ENCODE data around the gene CALN1.
A peak's percentile ranks its signal among the peaks of the same experiment; 100 is the strongest.
"Not testable (repeated sequence)": the region's sequence is repeated elsewhere in the genome, so short reads cannot be mapped to it uniquely, and the experiment has no call there.

Gene CALN1

GRCh38 chr7:72267291-72267800, 144.8 kb downstream of the CALN1 start:
- no peak for DNase-seq (ENCODE audit: low spot score)

DNA sequence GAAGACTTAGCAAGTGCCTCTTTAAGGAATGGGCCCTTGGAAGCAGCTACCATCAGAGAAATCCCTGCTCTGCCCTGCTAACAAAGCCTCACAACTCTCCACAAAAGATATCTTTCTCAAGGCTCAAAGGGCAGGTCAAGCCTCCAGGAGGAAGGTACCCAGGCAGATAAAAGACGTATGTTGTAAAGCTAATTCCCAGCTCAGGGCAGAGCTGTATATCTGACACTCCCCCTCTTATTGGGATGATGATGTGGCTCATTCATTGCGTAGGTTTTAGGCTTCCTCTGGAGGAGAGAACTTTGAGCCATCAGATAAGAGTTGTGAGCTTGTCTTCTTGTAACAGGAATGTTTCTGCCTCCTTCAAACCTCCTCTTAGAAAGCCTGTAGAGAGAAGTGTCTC, 145.4 kb downstream of the CALN1 start:
- no peak for DNase-seq (ENCODE audit: low spot score)

DNA sequence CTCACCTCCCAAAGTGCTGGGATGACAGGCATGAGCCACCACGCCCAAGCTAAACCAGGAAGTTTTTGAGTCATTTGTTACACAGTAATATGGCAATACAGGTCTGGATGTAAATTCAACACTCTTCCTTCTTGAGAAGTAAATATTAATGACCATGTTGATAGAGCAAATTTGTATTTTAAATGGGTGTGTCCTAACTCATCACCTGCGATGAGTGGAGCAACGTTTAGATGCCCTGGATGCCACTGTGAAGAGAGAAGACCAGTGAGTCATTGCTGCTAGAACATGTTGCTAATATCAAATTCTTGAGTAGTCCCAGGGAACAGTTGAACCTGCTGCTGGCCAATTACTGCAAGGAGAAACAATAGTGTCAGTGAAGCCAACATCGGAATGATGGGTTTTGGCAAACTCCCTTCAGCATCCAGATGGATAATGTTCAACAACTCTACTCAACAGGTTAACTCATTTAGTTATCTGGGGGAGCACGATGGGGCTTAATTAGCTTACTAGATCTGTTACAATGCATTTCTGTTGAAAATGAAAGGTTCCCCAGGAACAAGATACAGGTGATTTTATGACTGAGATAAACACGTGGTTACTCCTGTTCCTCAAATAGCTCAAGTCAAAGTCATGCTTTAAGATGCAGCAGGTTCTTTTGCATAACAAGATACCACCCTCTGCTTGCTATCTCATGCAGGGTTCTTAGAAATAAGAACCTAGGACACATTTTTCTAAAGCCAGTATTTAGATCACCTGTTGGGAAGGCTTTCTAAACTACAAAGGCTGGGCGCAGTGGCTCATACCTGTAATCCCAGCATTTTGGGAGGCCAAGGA, 146.8 kb downstream of the CALN1 start:
- DNase-seq (ENCODE audit: low spot score), result no peak

- no peak for DNase-seq (ENCODE audit: low spot score)
Observed at GRCh38 chr7:72260406-72260805, 151.7 kb downstream of the CALN1 start.

- no peak for DNase-seq (ENCODE audit: low spot score)
Observed at GRCh38 chr7:72258074-72258473, 154.1 kb downstream of the CALN1 start.

DNA sequence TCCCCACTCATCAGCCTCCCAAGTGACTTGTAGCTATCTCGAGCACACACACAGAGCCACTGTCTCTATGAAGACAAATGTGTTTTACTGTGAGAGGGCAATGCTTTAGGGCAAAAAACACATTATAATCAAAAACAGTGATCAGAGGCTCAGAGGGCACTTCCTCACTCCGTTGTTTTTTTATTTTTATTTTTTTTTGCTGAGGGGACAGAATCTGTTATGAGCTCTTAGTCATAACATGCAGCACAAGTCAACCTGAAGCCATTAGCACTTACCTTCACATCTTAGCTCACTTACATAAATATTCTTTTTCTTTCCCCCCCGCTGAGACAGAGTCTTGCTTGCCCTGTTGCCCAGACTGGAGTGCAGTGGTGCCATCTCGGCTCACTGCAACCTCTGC, 157.7 kb downstream of the CALN1 start:
- no peak for DNase-seq (ENCODE audit: low spot score)

GRCh38 chr7:72249106-72249505, 163.0 kb downstream of the CALN1 start:
- no peak for DNase-seq (ENCODE audit: low spot score)

GRCh38 chr7:72244826-72245398, 167.2 kb downstream of the CALN1 start:
- DNase-seq (ENCODE audit: low spot score), result peak; percentile 21

DNA sequence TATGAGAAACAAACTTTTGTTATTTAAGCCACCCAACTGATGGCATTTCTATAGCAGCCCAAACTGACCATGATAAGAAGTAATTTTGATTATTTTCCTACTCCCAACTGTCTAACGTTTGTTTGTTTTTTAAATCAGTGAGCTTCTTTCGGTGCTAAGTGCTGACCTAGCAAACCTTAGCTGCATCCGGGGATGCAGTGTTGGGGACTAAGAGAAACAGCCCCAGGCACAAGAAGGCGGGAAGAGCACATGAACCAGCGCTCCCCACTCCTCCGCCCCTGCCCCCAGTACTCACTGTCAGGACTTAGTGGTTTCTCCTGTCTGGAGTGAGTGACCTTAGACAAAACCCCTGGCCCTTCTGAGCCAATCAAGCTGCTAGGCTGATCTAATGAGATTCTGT, 168.8 kb downstream of the CALN1 start:
- DNase-seq (ENCODE audit: low spot score), result no peak

GRCh38 chr7:72235351-72235750, 176.8 kb downstream of the CALN1 start:
- DNase-seq (ENCODE audit: low spot score), result no peak

DNA sequence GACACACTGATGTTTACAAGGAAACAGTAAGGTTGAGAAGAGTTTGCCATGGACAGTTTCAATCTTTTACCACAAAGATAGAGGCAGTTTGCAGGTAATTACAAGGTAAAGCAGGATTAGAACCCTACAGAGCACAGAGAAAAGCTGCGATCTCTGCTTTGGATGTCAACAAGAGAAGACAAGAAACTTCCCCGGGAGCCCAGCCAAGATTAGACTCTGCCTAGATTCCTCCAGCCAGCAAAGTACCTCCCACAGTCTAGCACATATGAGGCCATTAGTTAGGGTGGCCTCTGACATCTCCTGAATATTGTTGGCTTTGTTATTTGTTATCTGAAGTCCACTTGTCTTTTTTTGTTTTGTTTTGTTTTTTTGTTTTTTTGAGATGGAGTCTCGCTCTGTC, 178.1 kb downstream of the CALN1 start:
- DNase-seq (ENCODE audit: low spot score), result no peak

DNA sequence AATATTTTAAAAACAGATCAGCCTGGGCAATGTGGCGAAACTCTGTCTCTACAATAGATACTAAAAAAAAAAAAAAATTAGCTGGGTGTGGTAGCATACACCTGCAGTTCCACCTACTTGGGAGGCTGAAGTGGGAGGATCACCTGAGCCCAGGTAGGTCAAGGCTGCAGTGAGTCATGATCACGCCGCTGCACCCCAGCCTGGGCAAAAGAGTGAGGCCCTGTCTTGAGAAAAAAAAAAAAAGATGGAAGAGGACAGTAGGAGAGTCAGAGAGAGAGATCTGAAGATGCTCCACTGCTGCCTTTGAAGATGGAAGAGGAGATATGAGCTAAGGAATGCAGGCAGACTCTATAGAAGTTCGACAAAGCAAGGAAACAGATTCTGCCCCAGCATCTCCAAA, 181.9 kb downstream of the CALN1 start:
- DNase-seq (ENCODE audit: low spot score), result no peak

DNA sequence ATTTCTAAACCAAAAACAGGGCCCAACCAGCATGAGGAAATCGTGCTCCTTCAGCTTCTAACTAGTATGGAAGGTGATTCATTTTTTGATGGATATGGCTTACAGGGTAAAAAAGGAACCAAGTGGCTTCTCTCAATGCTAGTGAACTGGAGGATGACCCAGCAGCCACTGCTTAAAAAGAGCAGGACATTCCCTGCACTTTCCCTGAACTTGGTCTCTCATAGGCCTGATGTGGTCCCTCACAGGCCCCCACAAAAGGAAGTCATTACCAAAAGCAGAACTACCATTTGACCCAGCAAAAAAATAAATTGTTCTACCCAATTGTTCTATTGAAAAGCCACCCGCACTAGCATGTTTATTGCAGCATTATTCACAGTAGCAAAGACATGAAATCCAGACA, 188.8 kb downstream of the CALN1 start:
- DNase-seq (ENCODE audit: low spot score), result no peak

DNA sequence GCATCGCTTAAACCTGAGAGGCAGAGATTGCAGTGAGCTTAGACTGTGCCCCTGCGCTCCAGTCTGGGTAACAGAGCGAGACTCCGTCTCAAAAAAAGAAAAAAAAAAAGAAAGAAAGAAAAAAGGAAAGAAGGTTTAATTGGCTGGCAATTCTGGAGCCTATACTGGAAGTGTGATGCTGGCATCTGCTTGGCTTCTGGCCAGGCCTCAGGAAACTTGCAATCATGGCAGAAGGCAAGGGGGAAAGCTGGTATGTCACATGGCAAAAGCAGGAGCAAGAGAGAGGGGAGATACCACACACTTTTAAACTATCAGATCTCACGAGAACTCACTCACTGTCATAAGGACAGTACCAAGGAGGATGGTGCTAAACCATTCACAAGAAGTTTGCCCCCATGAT, 190.0 kb downstream of the CALN1 start:
- DNase-seq (ENCODE audit: low spot score), result no peak

DNA sequence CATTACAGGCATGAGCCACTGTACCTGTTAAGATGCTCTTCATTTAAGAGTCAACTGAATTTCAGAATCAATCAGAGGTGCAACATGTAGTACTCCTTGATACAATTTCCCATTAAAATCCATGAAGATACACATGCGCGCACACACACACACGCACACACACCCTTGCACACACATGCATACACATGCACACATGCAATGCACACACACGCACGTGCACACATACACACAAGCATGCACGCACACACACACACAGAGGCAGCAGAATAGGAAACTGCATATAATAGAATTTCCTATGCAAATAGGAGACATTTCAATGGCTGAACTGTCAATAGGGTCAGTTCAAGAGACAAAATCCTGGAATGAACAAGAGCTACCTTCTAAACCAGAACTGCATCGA, 192.6 kb downstream of the CALN1 start:
- no peak for DNase-seq (ENCODE audit: low spot score)

DNA sequence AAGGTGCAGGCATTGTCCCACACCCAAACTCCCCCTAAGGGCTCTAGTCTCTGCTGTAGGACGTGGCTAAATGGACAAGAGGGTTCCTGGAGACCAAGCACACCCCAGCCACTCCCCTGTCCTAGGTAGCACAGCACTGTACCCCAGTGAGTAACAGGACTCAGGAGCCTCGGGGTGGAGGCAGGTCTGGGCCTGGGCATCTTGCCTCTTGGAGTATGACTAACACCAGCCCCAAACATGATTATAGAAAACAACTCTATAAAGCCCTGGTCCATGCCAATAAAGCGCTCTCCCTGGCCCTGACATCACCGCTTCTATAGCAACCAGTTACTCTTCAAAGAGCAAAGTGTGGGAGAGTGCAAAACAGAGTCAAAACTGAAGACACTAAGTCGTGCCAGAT, 195.0 kb downstream of the CALN1 start:
- no peak for DNase-seq (ENCODE audit: low spot score)

GRCh38 chr7:72213769-72214168, 198.4 kb downstream of the CALN1 start:
- DNase-seq (ENCODE audit: low spot score), result no peak

GRCh38 chr7:72213081-72213480, 199.1 kb downstream of the CALN1 start:
- DNase-seq (ENCODE audit: low spot score), result no peak

DNA sequence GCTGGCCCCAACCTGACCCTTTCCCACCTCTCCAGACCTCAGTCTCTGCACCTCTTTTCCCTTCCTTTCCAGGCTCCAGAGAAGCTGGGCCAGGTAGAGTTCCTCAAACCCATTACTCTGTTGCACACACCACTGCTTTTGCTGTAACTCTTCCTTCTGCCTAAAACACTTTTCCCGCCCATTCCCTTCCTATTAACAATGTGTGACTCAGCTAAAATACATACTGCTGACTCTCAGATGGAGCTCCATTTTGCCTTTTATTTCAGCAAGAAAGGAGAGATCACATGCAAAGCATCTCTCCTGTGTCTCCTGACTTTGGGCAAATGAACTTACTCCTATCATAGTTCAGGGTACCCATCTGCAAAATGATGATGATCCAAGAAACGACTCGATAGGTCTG, 201.0 kb downstream of the CALN1 start:
- no peak for DNase-seq (ENCODE audit: low spot score)

DNA sequence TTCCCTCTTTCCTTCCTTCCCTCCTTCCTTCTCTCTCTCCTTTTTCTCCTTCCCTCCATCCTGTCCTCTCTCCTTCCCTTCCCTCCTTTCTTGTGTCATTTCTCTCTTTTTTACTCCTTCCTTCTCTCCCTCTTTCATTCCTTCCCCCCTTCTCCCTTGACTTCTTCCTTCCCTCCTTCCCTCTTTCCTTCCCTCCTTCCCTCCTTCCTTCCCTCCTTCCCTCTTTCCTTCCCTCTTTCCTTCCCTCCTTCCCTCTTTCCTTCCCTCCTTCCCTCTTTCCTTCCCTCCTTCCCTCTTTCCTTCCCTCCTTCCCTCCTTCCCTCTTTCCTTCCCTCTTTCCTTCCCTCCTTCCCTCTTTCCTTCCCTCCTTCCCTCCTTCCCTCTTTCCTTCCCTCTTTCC, 203.1 kb downstream of the CALN1 start:
- DNase-seq (ENCODE audit: low spot score), result not testable (repeated sequence)

DNA sequence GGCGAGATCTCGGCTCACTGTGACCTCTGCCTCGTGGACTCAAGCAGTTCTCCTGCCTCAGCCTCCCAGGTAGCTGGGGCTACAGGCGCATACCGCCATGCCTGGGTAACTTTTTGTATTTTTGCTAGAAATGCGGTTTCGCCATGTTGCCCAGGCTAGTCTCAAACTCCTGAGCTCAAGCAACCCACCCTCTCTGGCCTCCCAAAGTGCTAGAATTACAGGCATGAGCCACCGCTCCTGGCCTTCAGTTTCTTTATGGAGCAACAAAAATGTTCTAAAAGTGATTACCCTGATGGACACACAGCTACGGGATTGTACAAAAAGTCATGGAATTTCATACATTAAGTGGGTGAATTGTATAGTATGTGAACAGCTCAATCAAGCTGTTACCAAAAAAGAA, 216.0 kb downstream of the CALN1 start:
- no peak for DNase-seq (ENCODE audit: low spot score)

- DNase-seq (ENCODE audit: low spot score), result no peak
Observed at GRCh38 chr7:72190919-72191318, 221.2 kb downstream of the CALN1 start.

DNA sequence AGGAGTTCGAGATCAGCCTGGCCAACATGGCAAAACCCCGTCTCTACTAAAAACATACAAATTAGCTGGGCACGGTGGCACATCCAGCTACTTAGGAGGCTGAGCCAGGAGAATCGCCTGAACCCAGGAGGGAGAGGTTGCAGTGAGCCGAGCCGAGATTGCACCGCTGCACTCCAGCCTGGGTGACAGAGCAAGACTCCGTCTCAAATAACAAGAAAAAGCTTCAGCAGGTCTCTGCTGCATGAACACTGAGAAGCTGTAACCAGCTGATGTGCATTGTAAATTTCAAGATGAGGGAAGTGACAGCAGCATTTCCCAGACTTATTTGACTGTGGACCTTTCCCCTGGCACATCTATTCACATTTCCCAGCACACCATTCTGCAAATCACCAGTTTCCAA, 222.0 kb downstream of the CALN1 start:
- no peak for DNase-seq (ENCODE audit: low spot score)

GRCh38 chr7:72187179-72187578, 225.0 kb downstream of the CALN1 start:
- no peak for DNase-seq (ENCODE audit: low spot score)
